HG03060 (cell line): ENCODE data around the gene BLM.
"Not testable (repeated sequence)": the region's sequence is repeated elsewhere in the genome, so short reads cannot be mapped to it uniquely, and the experiment has no call there.

Experiments
- ATAC-seq: cut with Tn5 transposase; IDR thresholded peaks from one replicate; pipeline ENCODE4 v1.9.1; 2021; ENCODE audit warnings: low read depth, moderate number of reproducible peaks; ENCODE audit not compliant: unreplicated experiment

The BLM gene

GRCh38 chr15:90716976-90717821 lies at the start of gene BLM:
TSS of gene BLM (plus strand) at chr15:90717346. CDS start at chr15:90747393, 30,047 bp downstream.
- peak; percentile 99 for ATAC-seq

- not testable (repeated sequence) for ATAC-seq
Measured at GRCh38 chr15:90667755-90668345, 49.3 kb upstream of the BLM start.

DNA sequence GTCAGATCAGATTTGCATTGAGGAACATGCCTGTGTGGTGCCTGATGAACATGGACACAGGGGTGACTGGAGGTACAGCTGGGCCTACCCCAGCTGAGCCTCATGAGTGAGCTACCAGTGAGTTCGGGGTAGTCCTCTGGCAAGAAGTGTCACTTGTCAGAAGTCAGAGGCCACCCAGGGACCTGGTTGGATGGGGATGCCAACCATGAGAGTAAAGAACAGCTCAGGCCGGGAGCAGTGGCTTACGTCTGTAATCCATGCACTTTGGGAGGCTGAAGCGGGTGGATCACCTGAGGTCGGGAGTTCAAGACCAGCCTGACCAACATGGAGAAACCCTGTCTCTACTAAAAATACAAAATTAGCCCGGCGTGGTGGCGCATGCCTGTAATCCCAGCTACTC lies 46.5 kb upstream of the BLM start:
- not testable (repeated sequence) for ATAC-seq

GRCh38 chr15:90671216-90671615 lies 45.9 kb upstream of the BLM start:
- ATAC-seq: no peak

DNA sequence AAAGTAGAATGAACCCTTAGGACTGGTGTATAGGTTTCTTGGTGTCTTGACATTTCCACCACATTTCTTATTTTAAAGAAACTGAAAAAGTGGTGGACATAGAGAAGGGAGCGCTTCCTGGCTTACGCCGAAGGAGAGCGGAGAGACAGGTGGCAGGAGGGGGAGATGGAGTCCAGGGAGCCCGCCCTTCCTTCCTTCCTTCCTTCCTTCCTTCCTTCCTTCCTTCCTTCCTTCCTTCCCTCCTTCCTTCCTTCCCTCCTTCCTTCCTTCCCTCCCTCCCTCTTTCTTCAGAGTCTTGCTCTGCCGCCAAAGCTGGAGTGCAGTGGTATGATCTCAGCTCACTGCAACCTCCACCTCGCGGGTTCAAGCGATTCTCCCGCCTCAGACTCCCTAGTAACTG lies 43.8 kb upstream of the BLM start:
- not testable (repeated sequence) for ATAC-seq

GRCh38 chr15:90674476-90674875 lies 42.7 kb upstream of the BLM start:
- no peak for ATAC-seq

- no peak for ATAC-seq
Measured at GRCh38 chr15:90675464-90675863, 41.7 kb upstream of the BLM start.

DNA sequence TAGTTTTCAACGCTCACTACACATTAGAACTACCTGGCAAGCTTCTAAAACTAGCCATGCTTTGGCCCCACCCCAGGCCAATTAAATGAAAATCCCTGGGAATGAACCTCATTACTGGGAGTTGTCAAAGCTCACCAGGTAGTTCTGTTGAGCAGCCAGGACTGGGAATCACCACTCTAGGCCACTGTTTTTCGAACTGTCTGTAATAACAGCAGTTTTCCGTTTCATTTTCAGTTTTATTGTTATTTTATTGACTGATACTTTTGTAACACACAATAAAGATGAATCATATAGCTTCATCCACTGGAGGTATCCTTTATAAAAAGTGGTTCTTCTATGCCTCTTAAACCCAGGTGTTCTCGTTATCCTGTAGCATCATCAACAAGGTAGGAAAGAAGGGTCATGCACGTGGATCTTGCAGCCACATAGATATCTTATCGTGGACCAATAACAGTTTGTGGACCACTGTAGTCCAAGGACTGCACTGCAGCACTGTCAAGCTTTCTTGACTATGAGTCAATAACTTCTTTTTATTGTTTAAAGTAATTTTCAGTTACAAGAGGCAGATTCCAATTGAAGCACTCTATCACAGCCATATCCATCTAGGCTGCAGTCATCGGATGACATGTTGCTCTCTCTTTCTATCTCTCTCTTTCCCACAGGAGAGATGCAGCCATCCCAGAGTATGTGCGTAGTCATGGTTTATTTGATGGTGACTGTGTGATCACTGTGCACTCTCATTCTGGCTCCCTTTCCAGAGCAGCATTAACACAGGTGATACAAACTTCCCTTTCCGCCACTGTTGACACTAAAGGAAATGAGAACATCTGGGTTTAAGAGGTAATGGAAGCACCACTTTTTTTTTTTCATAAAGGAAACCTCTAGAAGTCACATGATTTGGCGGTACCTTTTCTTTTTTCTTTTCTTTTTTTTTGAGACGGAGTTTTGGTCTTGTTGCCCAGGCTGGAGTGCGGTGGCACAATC lies 39.0 kb upstream of the BLM start:
- ATAC-seq: no peak

- ATAC-seq: no peak
Measured at GRCh38 chr15:90679959-90680358, 37.2 kb upstream of the BLM start.

GRCh38 chr15:90680371-90680935 lies 36.7 kb upstream of the BLM start:
- no peak for ATAC-seq

GRCh38 chr15:90681056-90681455 lies 36.1 kb upstream of the BLM start:
- ATAC-seq: no peak

- no peak for ATAC-seq
Measured at GRCh38 chr15:90681480-90681879, 35.7 kb upstream of the BLM start.

DNA sequence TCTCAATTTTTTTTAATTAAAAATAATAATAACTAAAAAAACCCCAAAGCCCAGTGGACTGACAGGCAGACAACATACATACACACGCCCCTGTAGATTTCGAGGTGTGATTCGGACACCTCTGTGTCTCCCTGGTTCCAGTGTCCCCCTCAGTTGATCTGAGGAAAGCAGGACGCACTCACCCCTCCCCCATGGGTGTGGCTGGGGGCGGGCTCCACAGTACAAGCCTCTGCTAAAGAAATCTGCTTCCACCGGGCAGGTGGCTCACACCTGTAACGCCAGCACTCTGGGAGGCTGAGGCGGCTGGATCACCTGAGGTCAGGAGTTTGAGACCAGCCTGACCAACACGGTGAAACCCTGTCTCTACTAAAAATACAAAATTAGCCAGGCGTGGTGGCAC lies 33.8 kb upstream of the BLM start:
- no peak for ATAC-seq

DNA sequence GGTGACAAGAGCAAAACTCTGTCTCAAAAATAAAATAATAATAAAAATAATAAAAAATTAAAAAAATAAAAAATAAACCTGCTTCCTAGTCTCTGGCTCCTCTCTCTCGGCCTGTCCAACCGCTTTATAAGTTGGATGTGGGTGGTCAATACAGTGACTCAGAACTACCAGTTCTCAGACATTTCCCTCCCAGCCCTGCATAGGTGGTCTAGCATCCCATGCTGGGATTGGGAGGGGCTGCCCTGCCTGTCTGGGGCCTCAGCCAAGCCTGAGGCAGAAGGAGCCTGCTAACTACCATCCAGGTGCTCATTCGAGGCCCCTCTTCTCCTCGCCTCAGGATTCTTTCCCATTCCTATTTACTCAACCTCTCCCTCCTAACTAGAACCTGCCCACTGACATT lies 33.3 kb upstream of the BLM start:
- ATAC-seq: no peak

GRCh38 chr15:90684281-90684680 lies 32.9 kb upstream of the BLM start:
- ATAC-seq: no peak

- peak; percentile 25 for ATAC-seq
Measured at GRCh38 chr15:90685591-90686434, 31.3 kb upstream of the BLM start.

DNA sequence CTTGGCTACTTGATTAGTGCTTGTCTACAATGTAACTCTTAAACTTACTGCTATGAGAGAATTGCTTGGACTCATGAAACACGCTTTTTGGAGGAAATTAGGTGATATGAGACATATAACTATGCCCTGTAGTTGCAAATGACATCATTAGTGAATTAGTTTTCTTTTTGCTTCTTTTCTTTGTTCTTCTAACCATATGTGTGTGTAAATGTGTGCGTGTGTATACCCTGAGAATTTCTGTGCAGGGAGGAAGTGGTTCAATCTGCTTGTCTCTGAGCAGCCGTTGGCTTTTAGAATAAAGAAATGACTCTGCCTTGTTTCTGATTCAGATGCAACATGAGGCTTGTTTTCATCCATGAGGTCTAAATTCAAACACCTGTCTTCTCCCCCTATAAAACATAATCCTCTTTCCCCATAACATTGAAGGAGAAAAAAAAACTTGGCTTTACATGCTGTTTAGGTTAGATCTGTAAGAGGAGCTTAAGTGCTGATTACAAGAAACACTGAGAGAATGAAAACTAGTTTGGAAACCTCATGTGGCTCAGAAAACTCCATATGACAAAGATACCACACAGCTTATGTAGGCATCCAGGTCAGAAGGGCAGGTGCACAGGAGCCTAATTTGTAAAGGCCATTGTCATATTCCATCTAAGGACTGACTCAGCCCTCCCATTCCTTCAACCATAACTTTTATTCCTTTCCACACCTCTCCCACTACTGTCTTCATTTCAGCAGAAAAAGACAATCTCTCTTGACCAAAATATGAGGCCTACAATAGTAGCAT lies 30.5 kb upstream of the BLM start:
- ATAC-seq: peak; percentile 90

DNA sequence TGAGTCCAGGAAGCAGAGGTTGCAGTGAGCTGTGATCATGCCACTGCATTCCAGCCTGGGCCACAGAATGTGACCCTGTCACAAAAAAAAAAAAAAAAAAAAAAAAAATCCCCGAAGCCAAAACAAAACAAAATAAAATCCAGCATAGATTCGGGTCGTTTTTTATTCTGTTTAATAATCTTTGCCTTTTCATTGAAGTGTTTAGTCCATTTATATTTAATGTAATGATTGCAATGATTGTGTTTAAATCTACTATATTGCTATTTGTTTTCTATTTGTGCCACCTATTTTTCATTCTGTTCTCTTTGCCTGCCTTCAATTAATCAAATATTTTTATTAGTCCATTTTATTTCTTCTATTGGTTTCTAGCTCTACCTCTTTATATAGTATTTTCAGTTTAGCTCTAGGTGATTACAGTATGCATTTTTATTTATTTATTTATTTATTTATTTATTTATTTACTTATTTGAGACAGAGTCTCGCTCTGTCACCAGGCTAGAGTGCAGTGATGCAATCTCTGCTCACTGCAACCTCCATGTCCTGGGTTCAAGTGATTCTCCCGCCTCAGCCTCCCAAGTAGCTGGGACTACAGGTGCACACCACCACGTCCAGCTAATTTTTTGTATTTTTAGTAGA lies 27.7 kb upstream of the BLM start:
- ATAC-seq: not testable (repeated sequence)
